ENCODE results near the gene PAPPA. TPM values are rescaled to one million over a fixed set of nuclear protein-coding genes. Genes with fewer than 3 reads are reported as not detected.

Gene PAPPA
- total RNA-seq, 1 experiment from 2014 or later = 0.17 TPM

DNA sequence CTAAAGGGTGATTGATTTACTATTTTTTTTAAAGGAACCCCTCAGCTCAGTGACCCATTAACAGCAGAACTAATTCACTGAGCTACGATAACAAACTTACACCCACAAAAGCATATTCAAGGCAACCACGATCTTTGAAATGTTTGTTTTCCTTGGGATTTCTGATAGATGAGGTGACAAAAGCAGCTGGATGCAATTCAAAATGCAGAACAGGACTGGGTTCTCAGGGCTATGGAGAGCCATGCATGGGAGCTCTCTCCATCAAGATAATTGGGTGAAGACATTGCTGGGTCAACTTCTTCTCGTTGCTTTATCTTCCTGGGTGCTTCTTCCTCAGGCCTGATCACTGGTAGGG lies 60.1 kb downstream of the PAPPA start:
- Histone ChIP-seq H2AK5ac (ENCODE audit: insufficient read length, low read length) (no peak overlapping the region), H3K18ac (ENCODE audit: insufficient read length, low read depth, low read length) (no peak overlapping the region), H3K79me1 (ENCODE audit: insufficient read depth, low read depth, low read length, poor library complexity, severe bottlenecking) (no peaks in the 10 kb centered on the region), H3K56ac (ENCODE audit: insufficient read length, low read depth, low read length) (no peak overlapping the region), H3K23ac (ENCODE audit: insufficient read length, low read depth, low read length) (no peak overlapping the region), H2BK12ac (ENCODE audit: insufficient read length, low read depth, low read length) (no peak overlapping the region), H3K9ac (ENCODE audit: extremely low read depth, insufficient read length, low read length) (no peak overlapping the region), H2AFZ (ENCODE audit: low read length) (no peak overlapping the region), H3K27ac (ENCODE audit: insufficient read length, low read depth, low read length) (no peak overlapping the region), H2BK5ac (ENCODE audit: insufficient read length, low read length) (no peak overlapping the region), H3K4ac (ENCODE audit: low read depth, low read length) (no peak overlapping the region), H3T11ph (ENCODE audit: low read length) (no peak overlapping the region), H3K14ac (ENCODE audit: insufficient read depth, low read length) (no peak overlapping the region), H4K5ac (ENCODE audit: insufficient read length, low read depth, low read length) (no peak overlapping the region), H3K9me3 (ENCODE audit: control insufficient read depth, low read depth, low read length) (no peaks in the 10 kb centered on the region), H2BK15ac (ENCODE audit: low read depth, low read length) (no peak overlapping the region), H3K79me2 (ENCODE audit: insufficient read depth, low read length) (no peaks in the 10 kb centered on the region), H3K27me3 (ENCODE audit: insufficient read depth, low read length) (no peaks in the 10 kb centered on the region), H4K91ac (ENCODE audit: insufficient read length, low read depth, low read length) (no peak overlapping the region), H4K8ac (replicated peaks; ENCODE audit: insufficient read length, low read depth, low read length) (no peak overlapping the region), H2BK120ac (ENCODE audit: low read depth, low read length, poor library complexity, severe bottlenecking) (no peak overlapping the region), H3K4me2 (ENCODE audit: insufficient read depth, insufficient read length, low read length) (no peak overlapping the region), H4K20me1 (ENCODE audit: control insufficient read depth, insufficient read depth, insufficient read length) (no peaks in the 10 kb centered on the region), H2BK20ac (ENCODE audit: low read depth, low read length, poor library complexity, severe bottlenecking) (no peak overlapping the region), H3K4me1 (ENCODE audit: insufficient read depth, low read length) (peaks cover 2% of the 10 kb centered on the region; the same call in 1 of the 2 replicates), H3K23me2 (ENCODE audit: insufficient read length, low read depth, low read length, poor library complexity, severe bottlenecking) (no peaks in the 10 kb centered on the region)
- Mint-ChIP-seq H3K9me3 (no peaks in the 10 kb centered on the region; a peak in 1 of 5 replicates), H3K4me3 (no peak overlapping the region), H3K4me1 (peaks cover 13 to 16% of the 10 kb centered on the region in 2 experiments), H3K27me3 (ENCODE audit: low read depth) (peaks cover 2% of the 10 kb centered on the region; the same call in 1 of the 2 replicates), H3K27ac (no peak overlapping the region; a peak in 1 of 7 replicates), H3K36me3 (ENCODE audit: insufficient read depth in 1 of 3, low read depth in 3 of 3) (no peaks in the 10 kb centered on the region)
- TF ChIP-seq, protein P1, sequence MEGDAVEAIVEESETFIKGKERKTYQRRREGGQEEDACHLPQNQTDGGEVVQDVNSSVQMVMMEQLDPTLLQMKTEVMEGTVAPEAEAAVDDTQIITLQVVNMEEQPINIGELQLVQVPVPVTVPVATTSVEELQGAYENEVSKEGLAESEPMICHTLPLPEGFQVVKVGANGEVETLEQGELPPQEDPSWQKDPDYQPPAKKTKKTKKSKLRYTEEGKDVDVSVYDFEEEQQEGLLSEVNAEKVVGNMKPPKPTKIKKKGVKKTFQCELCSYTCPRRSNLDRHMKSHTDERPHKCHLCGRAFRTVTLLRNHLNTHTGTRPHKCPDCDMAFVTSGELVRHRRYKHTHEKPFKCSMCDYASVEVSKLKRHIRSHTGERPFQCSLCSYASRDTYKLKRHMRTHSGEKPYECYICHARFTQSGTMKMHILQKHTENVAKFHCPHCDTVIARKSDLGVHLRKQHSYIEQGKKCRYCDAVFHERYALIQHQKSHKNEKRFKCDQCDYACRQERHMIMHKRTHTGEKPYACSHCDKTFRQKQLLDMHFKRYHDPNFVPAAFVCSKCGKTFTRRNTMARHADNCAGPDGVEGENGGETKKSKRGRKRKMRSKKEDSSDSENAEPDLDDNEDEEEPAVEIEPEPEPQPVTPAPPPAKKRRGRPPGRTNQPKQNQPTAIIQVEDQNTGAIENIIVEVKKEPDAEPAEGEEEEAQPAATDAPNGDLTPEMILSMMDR (conservative IDR thresholded peaks at IDR 0.05) = no peak
- DNase-seq = no peak
- WGBS (ENCODE audit: extremely low coverage, insufficient read length, low lambda C conversion rate) = no CpG with 5 or more reads among the region's 3 CpGs

Data from H9 (cell line).